Jurkat, Clone E6-1 (cell line): Measurements from ENCODE around the gene FMNL1.

ENCODE experiments used
- DNase-seq: peaks from one replicate; pipeline ENCODE4 v3.0.0-alpha.2; 2011; ENCODE audit warnings: low read depth, low spot score
- H3K4me3 ChIP-seq: 2 replicates; pipeline ENCODE4 v1.5.1; 2011; ENCODE audit warnings: mild to moderate bottlenecking, low read length, control low read depth, moderate library complexity

FMNL1 gene

DNA sequence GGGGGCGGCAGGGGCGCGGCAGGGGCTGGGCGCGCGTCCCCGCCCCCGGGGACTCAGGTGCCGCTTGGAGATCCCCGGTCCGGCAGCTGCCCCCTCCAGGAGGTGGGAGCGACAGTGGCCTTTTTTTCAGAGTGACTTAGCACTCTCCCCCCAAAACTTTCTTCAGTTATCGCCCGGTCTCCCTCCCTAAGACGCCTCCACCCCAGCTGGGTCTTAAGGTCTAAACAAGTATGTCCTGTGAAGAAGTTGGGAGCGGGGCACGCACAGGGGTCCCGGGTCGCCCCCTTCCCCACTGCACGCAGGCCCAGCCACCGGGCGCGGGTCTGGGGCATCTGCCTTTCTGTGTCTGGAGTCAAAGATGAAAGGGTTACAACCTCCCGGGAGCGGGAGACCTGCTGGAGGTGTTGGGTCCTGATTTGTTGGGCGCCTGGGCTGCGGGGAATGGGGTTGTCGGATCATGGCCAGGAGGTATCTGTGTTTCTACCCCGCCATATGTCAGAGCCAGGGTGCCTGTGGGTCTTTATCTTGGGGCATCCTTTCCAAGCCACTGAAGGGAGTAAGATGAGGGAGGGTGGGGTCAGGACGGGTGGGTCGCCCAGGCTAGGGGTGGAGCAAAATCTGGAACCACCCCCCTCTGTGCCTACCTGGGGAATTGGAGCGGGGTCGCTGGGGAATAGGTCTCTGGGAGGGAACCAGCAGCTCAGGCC lies 757 bp downstream of the FMNL1 start:
- peak overlapping the region; percentile 81 for H3K4me3 ChIP-seq

DNA sequence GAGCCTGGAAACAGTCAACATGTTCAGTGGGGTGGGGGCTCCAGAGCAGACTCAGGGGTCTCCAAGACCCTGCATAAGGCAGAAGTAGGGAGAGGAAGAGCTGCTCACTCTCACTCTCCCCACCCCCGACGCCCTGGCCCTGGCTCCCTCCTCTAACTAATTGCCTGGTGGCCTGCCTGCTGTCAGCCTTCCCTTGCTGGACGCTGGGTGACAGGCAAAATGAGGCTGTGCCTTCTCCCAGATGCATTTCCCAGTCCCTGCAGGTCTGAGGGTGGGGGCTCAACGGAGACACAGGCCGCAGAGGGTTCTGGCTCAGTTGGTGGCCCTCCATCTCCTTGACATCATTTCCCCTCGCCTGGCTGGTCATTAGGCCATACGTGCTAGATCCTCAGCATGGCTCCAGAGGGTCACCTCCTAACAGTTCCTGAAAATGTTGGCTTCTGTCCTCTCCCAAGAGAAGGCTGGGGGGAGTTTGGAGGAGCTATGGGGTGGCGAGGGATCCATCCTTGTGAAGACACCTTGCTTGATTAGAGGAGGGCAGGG lies 1.4 kb downstream of the FMNL1 start:
- peak overlapping the region; percentile 81 for H3K4me3 ChIP-seq
- no peak for DNase-seq

More for the DNA sequence above, 757 bp downstream of the FMNL1 start:
- DNase-seq, result peak; percentile 60

DNA sequence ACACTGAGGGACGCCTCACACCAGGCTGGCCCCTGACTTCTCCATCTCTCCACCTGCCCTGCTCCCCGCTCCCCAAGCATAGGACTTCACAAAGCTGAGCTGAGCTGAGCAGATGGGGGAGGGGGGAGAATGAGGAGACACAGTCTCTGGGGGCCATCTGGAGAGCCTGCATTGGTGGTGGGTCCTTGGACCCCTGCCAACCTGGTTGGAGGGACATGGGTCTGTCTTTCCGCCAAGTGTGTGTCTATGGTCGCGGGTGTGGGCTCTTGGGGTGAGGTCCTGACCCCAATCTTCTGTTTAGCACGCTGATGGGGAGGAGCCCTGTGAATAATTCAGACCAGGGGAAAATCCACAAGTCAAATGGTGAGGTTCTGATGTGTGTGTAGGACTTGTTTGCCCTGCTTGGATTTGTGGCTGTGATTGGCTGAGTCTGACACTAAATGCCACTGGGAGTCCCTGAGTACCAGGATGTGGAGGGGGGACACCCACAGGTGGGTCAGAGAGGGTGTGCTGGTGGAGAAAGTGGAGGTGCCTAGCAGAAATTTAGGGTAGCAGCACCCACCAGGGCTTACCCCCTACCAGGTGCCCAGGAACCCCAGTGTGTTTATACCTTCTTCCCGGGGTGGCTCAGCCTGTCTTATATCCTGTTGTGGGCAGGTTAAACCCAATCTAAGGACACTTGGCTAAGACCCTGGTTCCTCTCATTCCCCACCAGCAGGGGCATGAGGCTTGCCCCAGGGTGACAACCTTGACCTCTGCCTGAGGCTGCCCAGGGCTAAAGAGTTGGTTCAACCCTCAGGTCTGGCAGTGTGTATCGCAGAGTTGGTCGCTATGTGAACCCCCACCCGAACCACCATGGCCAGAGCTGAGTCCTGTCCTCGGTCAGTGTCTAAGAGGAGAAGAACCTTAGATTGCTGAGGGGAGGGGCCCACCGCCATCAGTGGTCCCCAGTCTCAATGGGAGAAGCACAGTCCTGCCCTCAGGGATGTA lies 2.1 kb downstream of the FMNL1 start:
- DNase-seq, result no peak
- H3K4me3 ChIP-seq, result peak overlapping the region; percentile 81

DNA sequence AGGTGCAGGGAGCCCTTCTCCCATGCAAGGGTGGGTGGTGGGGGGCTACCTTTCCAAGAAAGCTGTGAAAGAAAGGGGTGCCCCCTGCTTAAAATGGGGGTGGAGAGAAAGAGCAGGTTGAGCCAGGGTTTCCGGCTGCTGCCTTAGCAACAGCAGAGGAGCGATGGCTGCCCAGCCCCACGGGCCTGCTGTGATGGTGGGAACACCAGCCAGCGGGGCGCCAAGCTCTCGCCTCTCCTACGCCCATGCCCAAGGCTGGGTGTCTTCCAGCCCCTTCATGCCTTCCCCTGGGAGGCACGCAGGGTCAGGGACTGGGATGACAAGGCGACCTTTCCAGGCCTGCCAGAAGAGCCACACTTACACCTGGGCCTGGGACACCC lies 3.0 kb downstream of the FMNL1 start:
- H3K4me3 ChIP-seq, result peak overlapping the region; percentile 81
- DNase-seq, result no peak

DNA sequence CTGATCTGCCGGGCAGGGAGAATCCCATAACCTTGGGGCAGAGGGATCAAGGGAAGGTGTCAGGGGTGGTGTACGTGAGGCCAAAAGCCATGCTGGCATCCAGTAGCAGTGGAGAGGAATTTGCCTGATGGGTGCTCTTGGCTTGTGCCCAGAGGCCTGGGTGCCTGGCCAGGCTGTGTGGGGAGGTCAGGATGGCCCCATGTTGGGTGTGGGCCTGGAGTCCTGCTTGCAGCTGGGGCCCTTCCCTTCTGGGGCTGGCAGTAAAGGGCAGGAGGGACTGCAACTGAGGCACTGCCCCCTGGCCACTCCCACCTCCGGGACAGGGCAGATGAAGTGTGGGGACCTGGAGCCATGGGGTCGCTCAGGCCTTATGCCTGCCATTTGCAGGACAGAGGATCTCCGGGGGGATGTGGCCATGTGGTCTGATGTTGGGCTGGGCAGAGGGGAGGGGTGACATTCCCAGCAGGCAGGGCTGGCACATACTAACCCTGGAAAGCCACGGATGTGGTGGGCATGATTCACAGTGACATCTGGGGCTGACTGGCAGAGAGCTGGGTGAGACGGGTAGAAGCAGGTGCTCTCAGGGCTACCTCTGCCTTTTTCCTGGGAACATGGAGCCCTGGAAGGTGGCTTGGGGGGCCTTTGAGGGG lies 3.5 kb downstream of the FMNL1 start:
- DNase-seq, result peak; percentile 79
- H3K4me3 ChIP-seq, result peak overlapping the region; percentile 81

DNA sequence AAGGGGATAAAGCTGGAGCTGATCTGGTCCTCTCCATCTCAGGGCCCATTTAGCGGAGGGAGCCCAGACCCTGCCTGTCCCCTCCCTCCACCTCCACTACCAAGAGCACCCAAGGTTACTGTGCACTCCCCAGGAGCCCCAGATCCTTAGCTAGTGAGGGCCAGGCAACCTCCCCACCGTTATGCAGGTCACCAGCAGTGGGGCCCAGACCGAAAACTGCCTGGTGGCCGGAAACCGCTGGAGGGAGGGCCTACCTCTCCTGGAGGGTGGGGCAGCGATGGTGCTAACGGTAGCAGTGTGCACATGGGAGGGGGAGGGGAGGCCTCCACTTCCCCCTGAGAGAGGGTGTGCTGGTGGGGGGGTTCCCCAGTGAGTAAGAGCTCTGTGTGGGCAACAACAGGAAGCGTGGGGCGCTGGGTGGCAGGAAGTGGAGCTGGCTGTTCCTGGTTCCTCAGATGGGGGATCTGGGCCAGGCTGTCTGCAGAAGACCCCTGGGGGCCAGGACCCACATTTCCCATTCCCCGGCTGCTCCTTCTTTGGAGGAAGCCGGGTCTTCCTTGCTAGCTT lies 4.4 kb downstream of the FMNL1 start:
- peak overlapping the region; percentile 81 for H3K4me3 ChIP-seq
- peak; percentile 99 for DNase-seq

DNA sequence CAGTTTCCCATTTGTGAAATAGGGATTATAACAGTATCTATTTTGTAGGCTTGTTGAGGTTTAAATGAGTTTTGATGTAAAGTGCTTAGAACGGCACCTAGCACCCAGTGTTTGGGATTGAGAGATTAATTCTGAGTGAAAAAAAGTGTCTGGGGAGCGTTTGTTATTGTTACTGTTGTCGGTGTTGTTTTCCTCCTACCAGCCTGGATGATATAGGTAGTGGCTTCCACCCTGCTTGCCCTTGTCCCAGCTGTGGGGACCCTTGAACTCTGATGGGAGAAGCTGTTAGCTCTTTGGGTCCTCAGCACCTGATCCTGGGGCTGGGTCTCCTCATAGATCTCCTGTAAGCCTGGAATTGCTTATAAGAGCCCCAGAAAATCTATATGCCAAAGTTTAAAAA lies 4.9 kb downstream of the FMNL1 start:
- H3K4me3 ChIP-seq, result peak overlapping the region; percentile 81
- DNase-seq, result no peak

DNA sequence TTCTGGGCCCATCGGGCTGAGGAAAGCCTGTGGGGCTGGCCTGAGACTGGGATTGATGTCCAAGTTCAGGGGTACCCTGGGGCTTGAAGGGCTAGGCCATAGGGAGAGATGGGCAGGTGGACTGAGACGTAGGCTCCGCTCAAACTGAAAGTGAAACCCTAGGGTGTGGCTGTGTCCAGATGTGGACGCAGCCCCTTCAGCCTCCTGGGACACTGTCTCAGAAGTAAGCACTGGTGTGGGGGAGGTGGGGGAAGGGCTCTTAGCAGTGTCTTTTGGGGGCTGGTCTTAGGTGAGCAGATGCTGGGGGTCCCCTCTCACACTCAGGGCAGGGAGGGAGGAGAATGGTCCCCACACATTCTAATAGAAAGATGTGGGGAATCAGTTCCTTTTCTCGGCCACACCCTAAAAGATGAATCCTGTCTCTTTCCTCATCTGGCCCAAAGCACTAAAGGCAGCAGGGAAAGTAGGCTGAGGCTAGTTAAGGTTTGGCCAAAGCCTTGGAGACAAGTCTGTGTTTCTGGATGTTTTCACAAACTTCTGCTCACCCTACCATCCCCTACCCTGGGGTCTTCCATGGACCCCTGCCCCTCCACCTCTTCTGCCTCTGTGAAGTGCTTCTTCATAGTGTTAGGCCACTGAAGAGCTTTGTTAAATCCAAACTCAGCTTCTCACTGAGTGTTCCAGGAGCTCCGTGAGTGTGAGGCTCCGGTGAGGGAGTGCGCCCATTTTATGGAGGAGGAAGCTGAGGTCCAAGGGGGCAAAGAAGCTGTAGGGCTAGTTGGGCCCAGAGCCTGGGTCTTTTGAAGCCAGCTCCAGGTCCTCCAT lies 5.6 kb downstream of the FMNL1 start:
- DNase-seq, result no peak
- peak overlapping the region; percentile 81 for H3K4me3 ChIP-seq

DNA sequence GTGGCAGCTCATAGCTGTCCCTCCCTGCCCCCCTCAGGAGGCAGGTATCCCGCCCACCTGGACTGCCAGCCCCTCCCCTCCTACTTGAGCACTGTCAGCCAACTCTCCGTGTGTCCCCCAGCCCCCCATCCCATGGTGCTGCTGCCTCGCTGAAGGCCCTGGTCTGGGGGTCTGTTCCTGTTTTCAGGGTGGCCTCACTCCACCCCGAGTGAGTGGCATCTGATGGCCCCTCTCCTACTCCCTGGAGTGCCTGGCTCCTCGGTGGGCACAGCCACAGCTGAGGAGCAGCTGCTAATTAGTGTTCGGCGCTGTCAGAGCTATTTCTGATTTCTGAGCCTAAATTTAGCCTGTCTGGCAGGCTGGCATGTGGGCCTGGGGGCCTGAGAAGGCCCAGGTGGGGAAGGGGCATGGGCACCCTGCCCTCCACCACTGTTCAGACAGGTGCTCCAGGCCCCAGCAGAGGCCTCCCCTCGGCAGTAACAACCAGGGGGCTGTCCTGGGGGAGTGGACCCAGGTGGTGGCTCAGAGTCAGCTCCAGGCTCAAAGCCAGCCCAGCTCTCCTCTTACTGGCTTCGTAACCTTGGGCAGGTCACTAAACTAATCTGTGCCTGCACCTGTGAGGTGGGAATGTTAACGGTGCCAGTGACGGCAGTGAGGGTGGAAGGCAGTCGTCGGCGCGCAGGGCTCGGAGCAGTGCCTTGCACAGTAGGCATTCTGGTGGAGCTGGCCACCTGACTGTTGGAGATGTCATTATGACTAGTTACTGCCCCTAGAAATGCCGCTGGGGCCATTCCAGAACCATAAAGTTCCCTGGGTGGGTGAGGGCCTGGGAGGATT lies 6.5 kb downstream of the FMNL1 start:
- no peak for DNase-seq
- H3K4me3 ChIP-seq, result 0 out of 2 replicates have a peak overlapping the region, but pooled peaks have one; percentile 5

DNA sequence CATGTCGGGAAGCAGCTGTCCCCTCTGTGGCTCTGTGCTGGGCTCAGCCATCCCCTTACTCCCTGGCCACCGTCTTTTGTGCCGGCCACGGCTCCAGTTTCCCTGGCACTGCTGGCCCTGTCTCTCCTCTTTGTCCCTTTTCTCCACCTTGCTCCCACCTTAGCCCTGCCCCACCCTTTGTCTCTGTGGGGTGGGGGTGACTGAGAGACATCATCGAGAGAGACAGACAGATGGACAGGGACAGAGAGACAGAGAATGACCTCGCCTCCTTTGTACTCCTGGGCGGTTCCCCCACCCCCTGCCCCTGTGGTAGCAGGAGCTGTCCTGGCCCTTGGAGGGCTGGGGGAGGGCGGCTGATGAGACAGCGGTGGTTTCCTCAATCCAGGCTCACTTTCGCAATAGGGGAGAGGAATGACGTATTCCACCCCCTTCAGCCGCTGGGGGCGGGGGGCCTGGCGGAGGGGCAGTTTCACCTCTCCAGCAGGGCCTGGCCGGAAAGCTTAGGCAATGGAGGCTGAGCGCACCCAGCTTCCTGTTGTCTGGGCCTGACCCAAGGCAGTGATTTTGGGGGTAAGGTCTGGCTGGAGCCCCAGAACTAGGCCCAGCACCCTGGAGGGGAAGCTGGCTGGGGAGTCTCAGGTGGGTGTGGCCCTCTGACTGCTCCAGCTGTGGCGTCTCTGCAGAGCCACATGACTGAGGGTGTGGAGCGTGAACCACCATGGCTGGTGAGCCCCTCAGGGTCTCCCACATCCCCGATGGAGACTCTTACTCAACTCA lies 7.3 kb downstream of the FMNL1 start:
- peak overlapping the region; percentile 5; the same call in 1 of the 2 replicates for H3K4me3 ChIP-seq
- no peak for DNase-seq

DNA sequence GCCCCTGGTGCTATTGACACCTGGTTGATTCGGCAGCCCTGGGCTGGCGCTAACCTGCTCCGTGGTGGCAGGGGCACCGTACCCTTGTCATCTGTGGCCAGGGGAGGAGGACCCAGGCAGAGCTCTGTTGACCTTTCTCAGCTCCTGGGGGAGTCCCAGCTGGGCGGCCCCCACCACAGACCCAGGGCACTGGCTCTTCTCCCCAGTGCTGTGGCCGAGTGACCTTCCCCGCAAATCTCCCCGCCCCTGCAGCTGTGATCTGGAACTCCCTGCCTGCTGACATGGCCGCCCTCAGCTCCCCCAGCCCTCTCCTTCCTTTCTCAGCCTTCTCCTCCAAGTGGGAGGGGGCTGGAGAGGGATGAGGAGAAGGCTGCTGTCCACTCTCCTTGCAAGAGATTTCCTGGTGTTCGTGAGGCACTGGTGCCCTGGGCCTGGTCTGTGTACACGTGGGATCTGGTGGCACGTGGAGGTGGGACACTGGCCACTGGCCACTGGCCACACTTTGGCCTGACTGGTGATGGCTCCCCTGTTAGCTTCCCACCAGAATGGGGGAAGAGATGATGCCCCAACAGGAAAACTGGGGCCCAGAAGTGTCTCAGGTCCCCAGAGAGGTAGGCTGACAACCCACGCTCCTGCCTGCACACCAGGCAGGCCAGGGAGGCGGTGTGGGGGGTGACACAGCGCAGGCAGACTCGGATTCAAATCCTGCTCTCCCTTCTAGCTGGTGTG lies 8.2 kb downstream of the FMNL1 start:
- H3K4me3 ChIP-seq, result no peak overlapping the region
- DNase-seq, result no peak

DNA sequence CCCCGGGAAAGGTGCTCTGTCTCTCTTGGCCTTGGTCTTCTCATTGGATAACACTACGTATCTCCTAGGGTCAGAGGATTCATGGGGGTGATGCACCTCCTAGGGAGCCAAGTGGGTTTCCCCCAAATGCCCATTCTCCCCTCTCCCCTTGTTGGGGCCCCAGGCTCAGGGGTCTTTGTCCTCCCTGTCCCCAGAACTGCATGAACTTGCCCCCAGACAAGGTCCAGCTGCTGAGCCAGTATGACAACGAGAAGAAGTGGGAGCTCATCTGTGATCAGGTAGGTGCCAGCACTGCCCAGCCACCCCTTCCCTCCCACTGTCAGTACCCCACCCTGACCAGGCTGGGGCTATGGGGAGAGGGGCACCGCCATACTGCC lies 8.7 kb downstream of the FMNL1 start:
- DNase-seq, result no peak
- no peak overlapping the region for H3K4me3 ChIP-seq

DNA sequence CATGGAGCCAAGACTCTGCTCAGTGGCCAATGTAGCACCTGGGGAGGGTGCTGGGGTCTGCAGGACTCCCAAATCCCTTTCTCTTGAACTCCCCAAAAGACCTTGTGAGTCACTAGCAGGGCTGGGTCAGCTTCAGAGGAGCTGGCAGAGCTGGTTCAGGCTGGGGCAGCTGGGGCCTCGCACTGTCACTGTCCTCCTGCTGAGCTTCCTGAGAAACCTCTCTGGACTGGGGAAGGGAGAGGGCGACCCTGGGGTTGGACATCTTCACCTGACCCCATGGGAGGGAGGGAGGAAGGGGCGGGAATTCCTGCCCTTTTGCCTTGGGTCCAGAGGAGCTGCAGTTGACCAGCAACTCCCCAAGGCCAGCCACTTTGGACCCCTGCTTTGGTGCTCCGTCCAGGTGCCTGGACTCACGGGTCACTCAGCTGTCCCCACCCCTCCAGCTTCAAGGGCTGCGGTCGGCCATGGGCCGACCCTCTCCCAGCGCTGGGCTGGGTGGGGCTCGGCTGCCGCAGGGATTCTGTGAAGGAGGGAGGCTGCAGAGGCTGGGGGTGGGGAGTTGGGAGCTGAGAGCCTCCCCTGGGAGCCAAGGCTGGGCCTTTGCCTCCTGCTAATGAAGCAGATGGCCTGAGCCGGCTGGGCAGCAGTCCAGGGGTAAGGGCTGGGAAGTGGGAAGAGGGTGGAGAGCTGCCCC lies 9.2 kb downstream of the FMNL1 start:
- no peak overlapping the region for H3K4me3 ChIP-seq
- DNase-seq, result no peak

DNA sequence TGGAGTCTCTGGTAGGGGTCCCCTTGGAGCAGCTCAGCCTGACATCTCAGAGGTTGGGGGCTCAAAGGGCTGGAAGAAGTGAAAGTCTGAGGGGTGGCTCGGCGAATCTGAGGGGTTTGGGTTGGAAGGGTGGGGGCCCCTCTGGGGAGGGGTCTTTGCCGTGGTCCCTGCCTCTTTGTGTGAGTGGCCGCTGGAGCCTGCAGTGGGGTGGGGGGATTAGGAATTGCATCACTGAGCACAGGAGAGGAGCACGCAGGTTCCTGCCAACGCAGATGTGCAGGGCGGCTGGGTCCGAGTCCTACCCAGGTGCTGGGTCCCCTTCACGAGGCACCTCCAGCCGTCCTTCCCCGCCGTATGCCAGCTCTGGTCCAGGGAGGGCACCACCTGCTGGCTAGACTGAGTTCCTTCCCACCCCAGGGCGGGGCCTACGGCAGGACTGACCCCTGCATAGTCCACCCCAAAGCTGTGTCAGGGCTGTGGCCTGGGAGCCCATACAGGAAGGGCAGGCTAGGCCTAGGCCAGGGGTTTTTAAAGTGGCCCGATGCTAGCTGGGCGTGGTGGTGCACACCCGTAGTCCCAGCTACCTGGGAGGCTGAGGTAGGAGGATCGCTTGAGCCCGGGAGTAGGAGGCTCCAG lies 9.9 kb downstream of the FMNL1 start:
- DNase-seq, result no peak

More for the DNA sequence above, 9.9 kb downstream of the FMNL1 start:
- H3K4me3 ChIP-seq, result no peak overlapping the region
